GM21528 (cell line): ENCODE measurements around the gene ALPL.
"Not testable (repeated sequence)": the region's sequence is repeated elsewhere in the genome, so short reads cannot be mapped to it uniquely, and the experiment has no call there.

Experiments used
- ATAC-seq: cut with Tn5 transposase; IDR thresholded peaks from one replicate; pipeline ENCODE4 v1.9.1; 2021; ENCODE audit warnings: mild to moderate bottlenecking, moderate library complexity; ENCODE audit not compliant: unreplicated experiment, low FRiP score

Gene ALPL

GRCh38 chr1:21509351-21510112 lies at the start of gene ALPL:
Gene ALPL (plus strand): TSS chr1:21509423. CDS start chr1:21554082, 44,659 bp downstream.
- no peak for ATAC-seq

GRCh38 chr1:21465127-21465526 lies 44.1 kb upstream of the ALPL start:
- ATAC-seq, result not testable (repeated sequence)

- not testable (repeated sequence) for ATAC-seq
Observed at GRCh38 chr1:21467946-21468345, 41.3 kb upstream of the ALPL start.

- no peak for ATAC-seq
Observed at GRCh38 chr1:21468599-21468998, 40.6 kb upstream of the ALPL start.

- no peak for ATAC-seq
Observed at GRCh38 chr1:21469581-21469980, 39.6 kb upstream of the ALPL start.

DNA sequence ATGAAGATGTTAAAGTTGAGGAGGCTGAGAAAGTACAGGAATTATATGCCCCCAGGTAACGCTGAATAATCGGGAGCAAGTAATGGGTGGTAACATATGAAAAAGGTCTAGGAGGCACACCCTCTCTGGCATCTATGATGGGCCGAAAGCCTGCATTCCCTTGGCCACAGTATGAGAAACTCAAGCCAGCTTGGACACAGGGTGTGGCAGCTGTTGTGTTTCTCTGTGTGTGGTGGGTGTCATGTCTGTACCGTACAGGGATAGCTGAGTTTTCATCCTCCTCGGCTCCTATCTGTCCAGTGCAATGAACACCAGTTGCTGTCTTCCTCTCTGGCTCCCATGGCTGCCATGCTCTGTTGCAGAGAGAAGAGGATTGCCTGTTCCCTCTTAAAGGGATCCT lies 36.4 kb upstream of the ALPL start:
- ATAC-seq, result no peak

- no peak for ATAC-seq
Observed at GRCh38 chr1:21478356-21478755, 30.9 kb upstream of the ALPL start.

- not testable (repeated sequence) for ATAC-seq
Observed at GRCh38 chr1:21483881-21484280, 25.3 kb upstream of the ALPL start.

DNA sequence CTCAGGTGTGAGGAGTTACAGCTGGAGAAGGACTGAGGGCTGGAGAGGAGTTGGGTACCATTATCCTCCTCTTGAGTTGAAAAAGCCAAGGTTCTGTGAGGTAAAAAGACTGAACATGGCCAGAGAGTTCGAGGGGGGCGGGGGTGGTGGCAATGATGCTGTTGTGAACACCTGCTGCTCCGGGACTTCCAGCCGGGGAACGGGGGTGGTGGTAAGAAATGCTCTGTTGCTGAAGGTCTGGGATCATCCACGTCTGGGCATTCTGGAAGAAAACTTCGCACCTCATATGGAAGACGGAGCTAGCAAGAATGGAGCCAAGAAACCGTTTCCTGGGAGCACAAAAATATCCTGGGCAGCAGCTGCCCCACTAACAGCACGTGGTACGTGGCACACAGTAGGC lies 20.1 kb upstream of the ALPL start:
- ATAC-seq, result no peak

DNA sequence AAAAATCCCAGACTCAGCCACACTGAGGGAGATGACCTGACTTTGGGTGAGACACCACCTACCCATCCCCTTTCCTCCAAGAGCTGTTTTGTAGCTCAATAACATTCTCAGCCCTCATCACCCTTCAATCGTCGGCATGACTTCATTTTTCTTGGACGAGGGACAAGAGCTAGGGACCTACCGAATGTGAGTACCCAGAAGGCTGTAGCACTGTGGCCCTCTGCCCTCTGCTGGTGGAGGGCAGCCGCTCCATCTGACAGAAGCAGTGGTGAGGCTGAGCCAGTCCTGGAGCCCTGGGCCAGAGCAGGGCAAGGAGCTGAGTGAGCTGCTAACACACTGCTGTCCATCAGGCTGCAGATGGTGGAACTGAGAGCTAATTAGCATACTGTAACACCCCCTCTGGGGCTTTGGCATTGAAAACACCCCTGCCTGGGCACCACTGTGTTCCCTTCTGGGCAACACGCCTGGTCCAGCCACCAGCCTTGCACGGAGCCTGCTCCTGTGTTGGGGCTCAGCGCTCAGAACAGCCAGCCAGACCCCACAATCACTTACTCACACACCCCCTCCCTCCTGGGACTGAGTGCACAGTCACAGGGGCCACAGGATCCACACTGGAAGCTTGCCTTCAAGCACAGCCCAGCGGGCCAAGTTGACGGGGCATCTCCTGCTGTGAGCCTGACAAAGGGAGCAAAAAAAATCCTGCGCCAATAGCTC lies 18.3 kb upstream of the ALPL start:
- ATAC-seq, result no peak

- no peak for ATAC-seq
Observed at GRCh38 chr1:21491488-21492355, 17.5 kb upstream of the ALPL start.

GRCh38 chr1:21492356-21492625 lies 16.9 kb upstream of the ALPL start:
- ATAC-seq, result no peak

- ATAC-seq, result no peak
Observed at GRCh38 chr1:21494196-21494595, 15.0 kb upstream of the ALPL start.

- no peak for ATAC-seq
Observed at GRCh38 chr1:21495225-21495820, 13.9 kb upstream of the ALPL start.

DNA sequence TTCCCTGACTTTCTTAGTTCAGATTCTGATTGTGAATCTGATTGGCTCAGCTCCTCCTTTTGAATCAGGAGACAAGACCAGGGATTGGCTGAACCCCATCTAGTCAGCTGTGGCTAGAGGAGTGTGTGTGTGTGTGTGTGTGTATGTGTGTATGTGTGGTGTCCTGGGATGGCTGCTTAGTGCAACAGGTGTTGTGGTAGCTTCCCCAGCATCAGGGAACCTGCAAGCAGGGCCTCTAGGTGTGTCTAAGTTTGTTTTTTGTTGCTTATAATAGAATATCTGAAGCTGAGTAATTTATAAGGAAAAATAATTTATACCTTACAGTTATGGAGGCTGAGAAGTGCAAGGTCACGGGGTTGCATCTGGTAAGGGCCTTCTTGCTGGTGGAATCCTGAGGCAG lies 13.2 kb upstream of the ALPL start:
- no peak for ATAC-seq

- ATAC-seq, result no peak
Observed at GRCh38 chr1:21496886-21497285, 12.3 kb upstream of the ALPL start.

DNA sequence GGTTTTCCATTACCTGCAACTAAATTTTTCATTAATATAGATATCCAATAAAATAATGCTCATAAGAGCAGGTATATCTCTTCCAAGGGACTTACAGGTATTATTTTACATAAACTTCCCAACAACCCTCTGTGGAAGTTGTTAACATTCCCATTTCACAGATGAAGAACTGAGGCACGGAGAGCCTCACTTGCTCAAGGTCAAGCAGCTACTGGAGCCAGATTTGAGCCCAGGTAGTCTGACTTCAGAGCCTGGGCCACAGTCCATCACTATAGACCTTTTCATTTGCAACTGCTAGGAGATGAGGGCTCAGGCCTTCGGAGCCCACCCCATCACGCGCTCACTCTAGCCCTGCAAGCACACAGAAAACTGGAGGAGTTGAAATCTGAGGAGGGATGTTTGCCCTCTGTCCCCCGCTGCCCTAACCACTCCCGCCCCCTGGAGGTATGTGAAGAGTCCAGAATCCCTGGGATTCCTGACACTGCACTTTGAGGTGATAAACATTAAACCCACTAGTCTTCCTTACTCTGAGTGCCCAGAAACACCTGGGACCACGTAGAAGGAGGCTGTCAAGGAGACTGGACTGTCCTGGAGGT lies 11.7 kb upstream of the ALPL start:
- no peak for ATAC-seq

DNA sequence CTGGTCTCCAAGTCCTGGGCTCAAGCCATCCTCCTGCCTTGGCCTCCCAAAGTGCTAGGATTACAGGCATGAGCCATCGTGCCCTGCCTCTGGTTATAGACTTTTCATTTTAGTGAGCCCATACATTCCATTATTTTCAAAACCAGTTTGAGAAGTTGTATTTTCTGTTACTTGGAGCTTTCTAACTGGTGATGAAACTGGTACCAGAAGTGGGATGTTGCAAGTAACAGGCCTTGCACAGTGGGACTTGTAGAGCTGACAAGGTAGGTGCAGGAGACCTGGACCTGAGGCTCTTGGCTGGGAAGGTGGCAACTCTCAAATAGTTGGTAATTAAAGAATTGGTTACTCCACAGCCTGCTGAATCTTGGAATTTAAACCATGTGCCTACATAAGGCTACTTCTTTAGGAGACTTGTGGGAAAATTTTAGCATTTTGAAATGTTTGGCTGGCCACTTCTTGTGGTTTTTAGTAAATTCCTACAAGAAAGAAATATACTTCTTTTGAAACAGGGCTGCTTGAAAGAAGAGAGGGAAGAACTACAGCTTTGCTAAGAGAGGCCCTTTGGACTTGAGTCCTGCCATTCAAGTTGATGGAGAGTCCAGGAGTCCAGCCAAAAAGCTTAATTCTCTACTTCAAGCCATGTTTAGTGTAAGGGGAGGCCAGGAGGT lies 9.8 kb upstream of the ALPL start:
- ATAC-seq, result no peak

GRCh38 chr1:21503706-21504377 lies 5.4 kb upstream of the ALPL start:
- ATAC-seq, result no peak
